OCI-LY3 (cell line): Measurements from ENCODE around the gene KLRC1.
"Not testable (repeated sequence)": the region's sequence is repeated elsewhere in the genome, so short reads cannot be mapped to it uniquely, and the experiment has no call there.

ENCODE experiments used
- H2AFZ ChIP-seq: fragments of 200-600, 300-600 bp; shearing (Covaris generic); 2 replicates; pipeline ENCODE4 v1.6.0; 2014; ENCODE audit warnings: antibody characterized with exemption, low read depth, low read length
- H3K27ac ChIP-seq: fragments of 200-600, 300-600 bp; sonication (generic); 2 replicates; pipeline ENCODE4 v1.5.1; 2014; ENCODE audit warnings: mild to moderate bottlenecking, low read length, moderate library complexity, mixed read lengths
- H3K27me3 ChIP-seq: fragments of 200-600, 300-600 bp; sonication (generic); 2 replicates; pipeline ENCODE4 v1.6.1; 2014; ENCODE audit warnings: low read depth, low read length, mixed read lengths
- H3K36me3 ChIP-seq: fragments of 200-600, 300-600 bp; sonication (generic); replicated peaks from 2 replicates; pipeline ENCODE3; 2014; ENCODE audit warnings: low read depth, low read length, mixed read lengths
- H3K4me1 ChIP-seq: fragments of 300-600, 200-600 bp; sonication (generic); 2 replicates; pipeline ENCODE4 v1.6.1; 2014; ENCODE audit warnings: low read length, mixed read lengths
- H3K4me2 ChIP-seq: fragments of 200-600, 300-600 bp; sonication (generic); 2 replicates; pipeline ENCODE4 v1.6.1; 2014; ENCODE audit warnings: low read length, mixed read lengths
- H3K4me3 ChIP-seq: fragments of 300-600, 200-600 bp; sonication (generic); 2 replicates; pipeline ENCODE4 v1.5.1; 2014; ENCODE audit warnings: antibody characterized with exemption, mild to moderate bottlenecking, low read length, moderate library complexity
- H3K79me2 ChIP-seq: fragments of 300-600, 200-600 bp; shearing (Covaris generic); 2 replicates; pipeline ENCODE4 v1.6.1; 2014; ENCODE audit warnings: mild to moderate bottlenecking, low read length, mixed read lengths
- H3K9ac ChIP-seq: fragments of 300-600, 200-600 bp; shearing (Covaris generic); 2 replicates; pipeline ENCODE4 v1.6.0; 2014; ENCODE audit warnings: mild to moderate bottlenecking, low read length, moderate library complexity
- H3K9me3 ChIP-seq: fragments of 200-600, 300-600 bp; shearing (Covaris generic); 2 replicates; pipeline ENCODE4 v1.6.1; 2014; ENCODE audit warnings: low read length, mixed read lengths; ENCODE audit not compliant: insufficient read depth
- H4K20me1 ChIP-seq: fragments of 200-600, 300-600 bp; sonication (generic); 2 replicates; pipeline ENCODE4 v1.6.1; 2016; ENCODE audit warnings: low read length, mixed read lengths; ENCODE audit not compliant: insufficient read depth
- EZH2phosphoT487 ChIP-seq: fragments of 200-600 bp; shearing (Covaris generic); IDR thresholded peaks from 2 replicates; pipeline ENCODE4 v1.6.1; 2018; ENCODE audit warnings: antibody characterized with exemption, mixed run types, low read depth
- TF ChIP-seq, protein P1 (sequence below): fragments of 200-600, 300-600 bp; sonication (generic); IDR thresholded peaks from 2 replicates; pipeline ENCODE4 v1.5.1; 2014; ENCODE audit warnings: antibody characterized with exemption, low read length, low read depth

KLRC1 gene

DNA sequence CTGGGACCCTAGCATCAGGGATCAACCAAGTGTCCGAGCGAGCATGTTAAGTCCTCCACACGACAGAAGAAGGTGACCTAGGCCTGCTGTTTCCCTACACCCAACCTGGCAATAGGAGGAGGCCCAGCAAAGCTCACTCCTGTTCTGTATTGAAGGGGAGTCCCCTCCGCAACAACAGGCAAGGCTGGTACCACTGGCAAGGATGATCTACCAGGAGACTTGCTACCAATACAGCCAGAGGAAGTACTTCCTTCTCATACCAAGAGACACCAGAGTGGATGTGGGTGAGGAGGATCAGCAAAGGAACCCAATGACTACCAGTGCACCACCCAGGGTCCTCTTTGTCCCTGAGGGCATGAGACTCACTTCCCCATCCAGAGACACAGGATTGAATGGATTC is 4.9 kb downstream of the KLRC1 start:
- H3K4me2 ChIP-seq: no peak overlapping the region
- H3K27ac ChIP-seq: no peak overlapping the region
- no peak overlapping the region for H3K9ac ChIP-seq
- H3K4me3 ChIP-seq: no peak overlapping the region
- no peaks in the 10 kb centered on the region for H3K79me2 ChIP-seq
- H3K9me3 ChIP-seq: no peaks in the 10 kb centered on the region
- no peaks in the 10 kb centered on the region for H3K36me3 ChIP-seq
- no peaks in the 10 kb centered on the region for H4K20me1 ChIP-seq
- TF ChIP-seq, protein P1, sequence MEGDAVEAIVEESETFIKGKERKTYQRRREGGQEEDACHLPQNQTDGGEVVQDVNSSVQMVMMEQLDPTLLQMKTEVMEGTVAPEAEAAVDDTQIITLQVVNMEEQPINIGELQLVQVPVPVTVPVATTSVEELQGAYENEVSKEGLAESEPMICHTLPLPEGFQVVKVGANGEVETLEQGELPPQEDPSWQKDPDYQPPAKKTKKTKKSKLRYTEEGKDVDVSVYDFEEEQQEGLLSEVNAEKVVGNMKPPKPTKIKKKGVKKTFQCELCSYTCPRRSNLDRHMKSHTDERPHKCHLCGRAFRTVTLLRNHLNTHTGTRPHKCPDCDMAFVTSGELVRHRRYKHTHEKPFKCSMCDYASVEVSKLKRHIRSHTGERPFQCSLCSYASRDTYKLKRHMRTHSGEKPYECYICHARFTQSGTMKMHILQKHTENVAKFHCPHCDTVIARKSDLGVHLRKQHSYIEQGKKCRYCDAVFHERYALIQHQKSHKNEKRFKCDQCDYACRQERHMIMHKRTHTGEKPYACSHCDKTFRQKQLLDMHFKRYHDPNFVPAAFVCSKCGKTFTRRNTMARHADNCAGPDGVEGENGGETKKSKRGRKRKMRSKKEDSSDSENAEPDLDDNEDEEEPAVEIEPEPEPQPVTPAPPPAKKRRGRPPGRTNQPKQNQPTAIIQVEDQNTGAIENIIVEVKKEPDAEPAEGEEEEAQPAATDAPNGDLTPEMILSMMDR: no peak
- TF ChIP-seq EZH2phosphoT487: no peak
- H3K27me3 ChIP-seq: no peaks in the 10 kb centered on the region
- H2AFZ ChIP-seq: no peak overlapping the region
- H3K4me1 ChIP-seq: no peaks in the 10 kb centered on the region

DNA sequence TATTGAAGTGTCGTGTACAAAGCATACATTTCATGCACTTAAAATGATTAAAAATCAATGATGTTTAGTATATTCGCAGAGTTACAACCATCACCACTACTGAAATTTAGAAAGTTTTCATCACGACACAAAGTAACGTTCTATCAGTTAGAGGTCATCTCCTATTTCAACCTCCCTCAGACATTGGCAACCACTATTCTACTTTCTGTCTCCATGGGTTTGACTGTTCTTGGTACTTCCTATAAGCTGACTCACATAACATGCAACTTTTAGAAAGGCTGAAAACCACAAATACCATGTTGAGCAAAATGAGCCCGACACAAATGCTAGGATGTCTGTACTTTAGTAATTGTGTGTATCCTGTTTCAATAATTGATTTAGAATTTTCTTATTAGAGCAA is 7.1 kb downstream of the KLRC1 start:
- H3K27me3 ChIP-seq, H3K4me3 ChIP-seq: not testable (repeated sequence)

GRCh38 chr12:10441144-10441543 is 12.0 kb downstream of the KLRC1 start:
- H3K9me3 ChIP-seq, H4K20me1 ChIP-seq, H2AFZ ChIP-seq, H3K79me2 ChIP-seq, H3K4me2 ChIP-seq, H3K27me3 ChIP-seq, H3K27ac ChIP-seq, H3K36me3 ChIP-seq, H3K9ac ChIP-seq, H3K4me3 ChIP-seq, H3K4me1 ChIP-seq: not testable (repeated sequence)

More for the DNA sequence above, 7.1 kb downstream of the KLRC1 start:
- H2AFZ ChIP-seq, H3K4me1 ChIP-seq, H3K36me3 ChIP-seq, H3K4me2 ChIP-seq, H3K79me2 ChIP-seq, H3K9ac ChIP-seq, H4K20me1 ChIP-seq, H3K9me3 ChIP-seq, H3K27ac ChIP-seq: not testable (repeated sequence)

GRCh38 chr12:10439608-10440274 is 13.4 kb downstream of the KLRC1 start:
- not testable (repeated sequence) for H3K27ac ChIP-seq, H2AFZ ChIP-seq, H4K20me1 ChIP-seq, H3K4me1 ChIP-seq, H3K36me3 ChIP-seq, H3K4me3 ChIP-seq, H3K79me2 ChIP-seq, H3K4me2 ChIP-seq, H3K27me3 ChIP-seq, H3K9me3 ChIP-seq, H3K9ac ChIP-seq

DNA sequence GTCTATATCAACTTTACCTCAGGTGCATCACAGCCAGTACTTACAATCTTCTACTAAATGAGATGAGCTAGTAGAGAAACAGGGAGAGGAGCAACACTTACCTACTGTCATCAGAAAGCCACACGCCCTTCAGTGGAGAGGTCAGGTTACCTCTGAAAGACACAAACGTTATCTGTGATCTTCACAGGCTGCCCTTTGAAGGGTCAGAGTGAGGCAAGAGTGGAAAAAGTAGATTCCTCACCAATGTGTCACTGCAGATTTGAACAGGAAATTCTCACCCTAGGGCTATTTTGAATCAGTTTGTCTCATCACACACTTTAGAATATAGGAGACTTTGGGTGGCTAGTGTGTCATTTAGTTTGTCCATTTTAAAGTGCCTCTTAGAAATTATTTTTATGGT is 15.6 kb downstream of the KLRC1 start:
- not testable (repeated sequence) for H4K20me1 ChIP-seq, H3K27me3 ChIP-seq, H3K4me2 ChIP-seq, H3K79me2 ChIP-seq, H3K36me3 ChIP-seq, H3K9ac ChIP-seq, H2AFZ ChIP-seq, H3K4me3 ChIP-seq, H3K9me3 ChIP-seq, H3K27ac ChIP-seq, H3K4me1 ChIP-seq

GRCh38 chr12:10435816-10436215 is 17.4 kb downstream of the KLRC1 start, which contains the start of gene KLRC2:
Gene KLRC2 (minus strand): TSS chr12:10436010. CDS start chr12:10435986, 24 bp downstream.
- not testable (repeated sequence) for H3K27me3 ChIP-seq, H3K4me2 ChIP-seq, H3K27ac ChIP-seq, H3K4me3 ChIP-seq, H3K9ac ChIP-seq, H3K79me2 ChIP-seq, H2AFZ ChIP-seq, H4K20me1 ChIP-seq, H3K9me3 ChIP-seq, H3K36me3 ChIP-seq, H3K4me1 ChIP-seq

GRCh38 chr12:10430623-10431022 is 22.6 kb downstream of the KLRC1 start:
- not testable (repeated sequence) for H3K79me2 ChIP-seq, H3K4me1 ChIP-seq, H3K36me3 ChIP-seq, H3K4me2 ChIP-seq, H3K27ac ChIP-seq, H3K9ac ChIP-seq, H2AFZ ChIP-seq, H4K20me1 ChIP-seq, H3K4me3 ChIP-seq, H3K27me3 ChIP-seq, H3K9me3 ChIP-seq

DNA sequence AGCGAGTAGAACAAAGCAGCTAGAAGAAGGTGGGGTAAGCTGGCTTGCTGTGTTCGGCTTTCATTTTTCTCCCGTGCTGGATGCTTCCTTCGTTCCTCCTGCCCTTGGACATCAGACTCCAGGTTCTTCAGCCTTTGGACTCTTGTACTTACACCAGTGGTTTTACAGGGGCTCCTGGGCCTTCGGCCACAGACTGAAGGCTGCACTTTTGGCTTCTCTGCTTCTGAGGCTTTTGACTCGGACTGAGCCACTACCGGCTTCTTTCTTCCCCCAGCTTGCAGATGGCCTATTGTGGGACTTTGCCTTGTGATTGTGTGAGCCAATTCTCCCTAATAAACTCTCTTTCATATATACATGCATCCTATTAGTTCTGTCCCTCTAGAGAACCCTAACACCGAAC is 27.2 kb downstream of the KLRC1 start:
- H2AFZ ChIP-seq, H4K20me1 ChIP-seq, H3K4me1 ChIP-seq, H3K27ac ChIP-seq, H3K27me3 ChIP-seq, H3K9ac ChIP-seq, H3K9me3 ChIP-seq, H3K79me2 ChIP-seq, H3K36me3 ChIP-seq, H3K4me3 ChIP-seq, H3K4me2 ChIP-seq: not testable (repeated sequence)

DNA sequence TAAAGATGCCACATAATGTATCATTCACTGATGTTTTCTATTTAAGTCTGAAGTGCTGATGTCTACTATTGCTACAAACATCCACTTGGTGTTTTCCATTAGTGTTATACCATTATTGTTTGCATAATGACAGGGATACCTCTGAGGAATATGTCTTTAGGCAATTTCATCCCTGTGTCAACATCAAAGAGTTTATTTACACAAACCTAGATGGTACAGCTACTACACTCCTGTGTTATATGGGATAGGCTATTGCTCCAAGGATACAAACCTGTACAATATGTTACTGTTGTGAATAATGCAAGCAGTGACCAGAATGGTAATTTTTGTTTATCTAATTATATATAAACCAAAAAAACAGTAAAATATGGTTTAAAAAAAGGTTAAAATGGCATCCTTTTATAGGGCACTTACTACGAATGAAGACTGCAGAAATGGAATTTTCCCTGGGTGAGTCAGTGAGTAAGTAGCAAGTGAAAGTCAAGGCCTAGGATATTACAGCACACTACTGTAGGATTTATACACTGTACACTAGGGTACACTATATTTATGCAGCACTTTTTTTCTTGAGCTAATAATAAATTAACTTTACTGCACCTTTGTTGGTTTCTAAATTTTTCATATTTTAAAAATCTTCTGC is 28.8 kb downstream of the KLRC1 start:
- H4K20me1 ChIP-seq, H2AFZ ChIP-seq, H3K9ac ChIP-seq, H3K4me3 ChIP-seq, H3K36me3 ChIP-seq, H3K27ac ChIP-seq, H3K9me3 ChIP-seq, H3K27me3 ChIP-seq, H3K4me1 ChIP-seq, H3K4me2 ChIP-seq, H3K79me2 ChIP-seq: not testable (repeated sequence)
